IgD-negative memory B cell (primary cell): ENCODE measurements around the gene CD99L2. TPM values are rescaled to one million over a fixed set of nuclear protein-coding genes. Genes with fewer than 3 reads are reported as not detected.

Experiments
- H3K27ac Mint-ChIP-seq, 3 donors: one replicate each; pipeline ENCODE4 v1.8.0; 2020 to 2022; ENCODE audit warnings: mild to moderate bottlenecking in 3 of 3, mixed read lengths in 3 of 3, moderate library complexity in 1 of 3
- H3K27me3 Mint-ChIP-seq: one replicate; pipeline ENCODE4 v1.8.0; 2021; ENCODE audit warnings: mixed read lengths
- H3K36me3 Mint-ChIP-seq: one replicate; pipeline ENCODE4 v1.8.0; 2020; ENCODE audit warnings: mild to moderate bottlenecking, mixed read lengths
- H3K4me1 Mint-ChIP-seq, 3 donors: one replicate each; pipeline ENCODE4 v1.8.0; 2020 to 2022; ENCODE audit warnings: mixed read lengths in 3 of 3, mild to moderate bottlenecking in 1 of 3
- H3K4me3 Mint-ChIP-seq, 4 donors: one replicate each; pipeline ENCODE4 v1.8.0; 2020 to 2022; ENCODE audit warnings: mild to moderate bottlenecking in 4 of 4, mixed read lengths in 4 of 4, moderate library complexity in 3 of 4
- H3K9me3 Mint-ChIP-seq, 3 donors: one replicate each; pipeline ENCODE4 v1.8.0; 2020 to 2021; ENCODE audit warnings: mixed read lengths in 3 of 3, mild to moderate bottlenecking in 1 of 3
- polyA plus RNA-seq: library from polyadenylated mRNA; unstranded; fragments of 300-500 nt; fragmentation: Illumina TruSeq; gene quantifications from one replicate; pipeline ENCODE4 v1.2.3, GENCODE V29; 2021

CD99L2 gene, protein sequence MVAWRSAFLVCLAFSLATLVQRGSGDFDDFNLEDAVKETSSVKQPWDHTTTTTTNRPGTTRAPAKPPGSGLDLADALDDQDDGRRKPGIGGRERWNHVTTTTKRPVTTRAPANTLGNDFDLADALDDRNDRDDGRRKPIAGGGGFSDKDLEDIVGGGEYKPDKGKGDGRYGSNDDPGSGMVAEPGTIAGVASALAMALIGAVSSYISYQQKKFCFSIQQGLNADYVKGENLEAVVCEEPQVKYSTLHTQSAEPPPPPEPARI
- polyA plus RNA-seq: 8.9 TPM

DNA sequence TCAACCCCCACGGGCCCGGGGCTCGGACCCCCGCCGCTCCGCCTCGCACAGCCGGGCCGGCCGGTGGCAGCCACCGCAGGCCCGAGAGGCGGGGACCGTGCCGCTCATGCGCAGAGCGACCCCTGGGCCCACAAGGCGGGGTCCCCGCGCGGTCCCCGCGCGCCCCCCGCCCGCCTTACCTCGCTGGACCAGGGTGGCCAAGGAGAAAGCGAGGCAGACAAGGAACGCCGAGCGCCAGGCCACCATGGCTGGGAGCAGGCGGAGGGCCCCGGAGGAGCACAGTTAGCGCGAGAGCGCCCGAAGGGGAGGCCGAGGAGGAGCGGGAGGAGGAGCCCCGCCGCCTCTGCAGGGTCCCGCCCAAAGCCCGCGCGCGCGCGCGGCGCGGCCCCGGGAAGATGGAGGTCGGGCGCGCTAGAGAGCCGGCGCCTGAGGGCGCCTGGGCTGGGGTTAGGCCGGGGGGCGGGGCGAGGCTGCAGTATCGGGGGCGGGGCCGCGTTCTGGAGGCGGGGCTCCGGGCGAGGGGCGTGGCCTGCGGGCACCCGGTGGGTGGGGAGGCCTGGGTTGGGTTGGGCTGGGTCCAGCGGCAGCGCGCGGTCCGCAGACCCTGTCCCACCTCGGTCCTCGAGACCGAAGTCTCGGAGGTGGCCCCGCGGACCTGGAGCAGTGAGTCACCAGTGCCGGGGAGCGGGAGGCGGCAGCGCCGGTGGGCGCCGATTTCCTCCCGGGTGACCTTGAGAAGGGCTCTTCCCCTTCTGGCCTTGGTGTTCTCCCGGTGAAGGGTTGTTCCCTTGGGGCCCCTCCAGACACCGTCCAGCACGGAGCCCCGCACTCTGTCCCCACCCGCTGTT, at the start of gene CD99L2:
TSS of gene CD99L2 (minus strand) at position 326 of the 848 bp plus-strand sequence. CDS start at position 246, 80 bp downstream.
- Mint-ChIP-seq H3K27ac (peak within 1 kb of the TSS in 2 of 3 donors; percentile 81 to 93), H3K27me3 (no peaks in the 10 kb centered on the region), H3K4me1 (peaks cover 0 to 6% (median 4%) of the 10 kb centered on the region in 3 donors), H3K4me3 (peak within 1 kb of the TSS; percentile 89 to 98 (median 96)), H3K36me3 (no peaks in the 10 kb centered on the region), H3K9me3 (no peaks in the 10 kb centered on the region)

DNA sequence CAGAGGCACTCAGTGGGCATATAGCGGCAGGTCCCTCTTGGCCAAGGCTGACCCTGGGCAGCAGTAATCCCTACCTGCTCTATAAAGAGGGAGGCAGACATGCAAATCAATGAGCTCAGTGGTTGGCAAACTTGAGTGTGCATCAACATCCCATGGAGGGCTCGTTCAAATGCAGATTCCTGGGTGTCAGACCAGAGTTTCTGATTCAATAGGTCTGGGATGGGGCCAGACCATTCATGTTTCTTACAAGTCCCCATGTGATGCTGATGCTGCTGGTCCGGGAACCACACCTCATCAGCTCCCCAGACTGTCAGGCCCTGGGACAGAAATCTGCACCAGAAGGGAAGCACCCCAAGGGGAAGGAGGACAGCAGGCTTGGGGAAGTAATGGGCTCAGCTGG, 45.8 kb upstream of the CD99L2 start:
- Mint-ChIP-seq H3K27ac (peak overlapping the region in 1 of 3 donors; percentile 21), H3K36me3 (peaks cover 1% of the 10 kb centered on the region), H3K4me3 (no peak overlapping the region), H3K4me1 (no peaks in the 10 kb centered on the region), H3K9me3 (peaks cover 0 to 3% (median 0%) of the 10 kb centered on the region in 3 donors), H3K27me3 (no peaks in the 10 kb centered on the region)

DNA sequence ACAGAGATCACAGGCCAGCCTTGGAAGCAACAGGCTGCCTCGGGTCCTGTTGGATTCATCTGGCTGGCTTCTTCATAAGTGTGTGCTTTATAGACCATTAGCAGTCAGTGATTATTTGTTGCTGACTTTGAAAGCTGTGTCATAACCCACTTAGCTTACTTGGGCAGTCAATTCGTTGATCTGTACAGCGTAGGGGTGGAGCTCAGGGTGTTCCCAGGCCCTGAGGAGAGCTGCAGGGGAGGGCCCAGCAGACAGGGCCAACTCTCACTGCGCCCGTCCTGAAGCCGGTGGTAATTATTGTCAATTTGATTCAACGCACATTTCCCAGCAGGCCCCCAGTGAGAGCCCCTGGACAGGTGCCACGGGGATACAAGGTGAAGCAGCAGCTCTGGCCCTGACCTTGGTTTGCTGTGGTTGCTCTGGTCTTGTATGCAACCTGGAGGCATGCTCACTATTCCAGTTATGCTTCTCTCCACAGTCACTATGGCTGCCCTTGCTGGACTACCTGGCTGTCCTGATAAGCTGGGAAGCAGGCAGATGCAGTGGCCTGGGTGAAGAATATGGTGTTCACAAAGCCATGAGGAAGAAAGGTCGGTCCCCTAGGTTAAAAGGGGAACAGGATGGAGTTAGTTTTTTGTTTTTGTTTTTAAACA, 44.6 kb upstream of the CD99L2 start:
- Mint-ChIP-seq H3K9me3 (peaks cover 0 to 3% (median 0%) of the 10 kb centered on the region in 3 donors), H3K27me3 (no peaks in the 10 kb centered on the region), H3K27ac (no peak overlapping the region), H3K36me3 (no peaks in the 10 kb centered on the region), H3K4me3 (no peak overlapping the region), H3K4me1 (no peaks in the 10 kb centered on the region)

DNA sequence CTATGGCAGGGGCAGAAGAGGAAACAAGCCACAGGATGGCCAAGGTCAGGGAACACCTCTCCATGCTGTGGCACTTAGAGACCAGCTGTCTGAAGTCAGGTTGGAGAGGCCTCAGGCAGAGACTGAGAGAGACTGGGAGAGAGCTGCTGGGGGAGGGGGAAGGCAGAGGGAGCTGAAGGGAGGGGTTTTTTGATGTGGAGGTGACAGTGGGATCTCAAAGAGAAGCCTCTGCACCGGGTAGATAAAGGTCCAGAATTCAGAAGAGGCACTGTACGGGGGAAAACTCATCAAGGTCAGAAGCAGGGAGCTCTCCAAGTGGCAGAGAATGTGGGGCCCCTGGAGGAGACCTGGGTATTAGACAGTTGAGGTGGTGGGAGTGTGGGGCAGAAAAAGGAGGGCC, 43.1 kb upstream of the CD99L2 start:
- H3K27me3 Mint-ChIP-seq: no peaks in the 10 kb centered on the region
- H3K4me3 Mint-ChIP-seq: no peak overlapping the region
- peaks cover 0 to 6% (median 0%) of the 10 kb centered on the region in 3 donors for H3K9me3 Mint-ChIP-seq
- H3K36me3 Mint-ChIP-seq: no peaks in the 10 kb centered on the region
- H3K27ac Mint-ChIP-seq: no peak overlapping the region
- H3K4me1 Mint-ChIP-seq: no peaks in the 10 kb centered on the region

DNA sequence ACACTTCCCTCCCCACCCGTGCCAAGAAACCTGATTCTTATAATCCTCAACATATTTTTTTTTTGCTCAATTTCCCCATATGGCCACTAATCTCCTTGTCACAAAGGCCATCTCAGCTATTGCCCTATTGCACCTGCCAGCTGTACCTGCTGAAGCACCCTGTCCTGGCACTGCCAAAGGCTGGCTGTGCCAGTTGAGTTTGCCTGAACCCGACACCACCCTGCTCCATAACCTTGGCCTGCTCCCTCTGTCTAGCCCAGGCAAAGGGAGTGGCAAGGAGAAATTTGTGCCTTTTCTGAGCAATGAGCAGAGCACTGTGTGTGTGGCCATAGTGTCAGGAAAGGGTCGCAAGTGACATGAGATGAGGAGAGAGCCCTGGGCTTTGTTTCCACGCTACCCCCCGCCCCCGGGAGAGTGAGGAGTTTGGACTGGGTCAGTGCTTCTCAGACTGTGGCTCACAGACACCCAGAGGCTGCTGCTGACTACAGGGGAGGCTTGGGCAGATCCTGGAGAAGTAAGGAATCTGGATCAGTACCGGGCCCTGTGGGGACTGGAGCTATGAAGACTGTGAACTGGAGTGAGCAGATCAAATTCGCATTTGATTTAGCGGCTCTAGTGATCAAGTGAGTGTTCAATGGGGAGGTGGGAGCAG, 42.5 kb upstream of the CD99L2 start:
- peaks cover 0 to 8% (median 0%) of the 10 kb centered on the region in 3 donors for H3K9me3 Mint-ChIP-seq
- H3K27ac Mint-ChIP-seq: no peak overlapping the region
- no peak overlapping the region for H3K4me3 Mint-ChIP-seq
- H3K4me1 Mint-ChIP-seq: no peaks in the 10 kb centered on the region
- H3K27me3 Mint-ChIP-seq: no peaks in the 10 kb centered on the region
- H3K36me3 Mint-ChIP-seq: no peaks in the 10 kb centered on the region

DNA sequence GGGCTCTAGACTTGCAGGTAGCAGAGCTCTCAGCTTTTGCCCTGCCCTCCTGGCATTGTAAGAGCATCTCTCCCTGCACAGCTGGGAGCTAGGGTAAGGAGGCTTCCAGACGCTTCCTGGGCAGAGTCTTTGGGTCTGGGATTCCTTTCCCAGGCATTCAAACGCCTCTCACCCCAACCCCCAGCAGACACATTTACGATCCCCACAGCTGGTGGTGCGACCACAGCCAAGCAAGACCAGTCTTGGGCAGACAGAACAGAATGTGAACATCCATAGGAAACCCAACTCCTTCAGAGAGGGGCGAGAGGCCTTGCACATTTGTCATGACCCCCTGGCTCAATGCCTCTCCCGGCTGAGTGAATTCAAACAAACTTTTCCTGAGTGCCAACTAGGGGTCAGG, 38.1 kb upstream of the CD99L2 start:
- Mint-ChIP-seq H3K4me3 (peak overlapping the region in 1 of 4 donors; percentile 13), H3K27me3 (peaks cover 2% of the 10 kb centered on the region), H3K36me3 (no peaks in the 10 kb centered on the region), H3K9me3 (peaks cover 0 to 8% (median 0%) of the 10 kb centered on the region in 3 donors), H3K4me1 (no peaks in the 10 kb centered on the region), H3K27ac (no peak overlapping the region)

DNA sequence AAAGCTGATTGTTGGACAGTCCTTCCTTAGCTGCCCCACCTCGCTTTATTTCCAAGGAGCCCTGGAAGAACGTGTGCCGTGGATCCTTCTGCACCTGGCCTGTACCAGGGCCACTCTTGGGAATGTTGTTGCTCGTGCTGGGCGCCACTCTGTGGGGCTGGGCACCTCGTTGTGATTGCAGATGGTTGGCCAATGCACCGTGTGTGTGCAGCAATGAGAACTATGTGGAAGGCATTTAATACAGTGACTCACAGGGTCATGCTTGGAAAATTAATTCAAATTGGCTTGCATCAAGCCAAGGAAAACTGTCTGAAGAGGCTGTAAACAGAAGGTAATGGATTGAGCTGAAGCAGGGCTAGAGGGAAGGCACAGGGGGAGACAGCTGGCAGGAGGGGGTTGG, 37.0 kb upstream of the CD99L2 start:
- Mint-ChIP-seq H3K36me3 (no peaks in the 10 kb centered on the region), H3K27me3 (peaks cover 2% of the 10 kb centered on the region), H3K9me3 (peaks cover 0 to 8% (median 0%) of the 10 kb centered on the region in 3 donors), H3K27ac (no peak overlapping the region), H3K4me1 (no peaks in the 10 kb centered on the region), H3K4me3 (no peak overlapping the region)

DNA sequence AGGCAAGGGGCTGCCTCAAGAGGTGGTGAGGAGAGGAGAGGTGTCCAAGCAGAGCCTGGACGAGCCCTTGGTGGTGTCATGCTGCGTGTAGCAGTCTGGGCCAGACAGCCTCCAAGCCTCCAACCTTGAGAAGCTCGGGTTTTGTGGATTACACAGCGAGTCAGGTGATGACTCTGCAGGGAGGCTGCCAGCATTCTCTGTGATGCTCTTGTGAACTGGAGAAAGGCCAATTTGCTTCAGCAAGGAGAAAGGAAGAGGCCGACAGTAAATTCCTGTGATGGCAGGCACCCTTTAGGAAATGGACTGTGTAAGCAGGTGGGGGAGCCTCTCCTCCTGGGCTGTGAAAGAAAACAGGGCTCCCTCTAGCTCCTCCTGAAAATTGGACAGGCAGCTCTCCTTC, 36.0 kb upstream of the CD99L2 start:
- no peak overlapping the region for H3K27ac Mint-ChIP-seq
- H3K9me3 Mint-ChIP-seq: peaks cover 0 to 8% (median 2%) of the 10 kb centered on the region in 3 donors
- H3K4me3 Mint-ChIP-seq: no peak overlapping the region
- no peaks in the 10 kb centered on the region for H3K36me3 Mint-ChIP-seq
- no peaks in the 10 kb centered on the region for H3K4me1 Mint-ChIP-seq
- peaks cover 4% of the 10 kb centered on the region for H3K27me3 Mint-ChIP-seq

DNA sequence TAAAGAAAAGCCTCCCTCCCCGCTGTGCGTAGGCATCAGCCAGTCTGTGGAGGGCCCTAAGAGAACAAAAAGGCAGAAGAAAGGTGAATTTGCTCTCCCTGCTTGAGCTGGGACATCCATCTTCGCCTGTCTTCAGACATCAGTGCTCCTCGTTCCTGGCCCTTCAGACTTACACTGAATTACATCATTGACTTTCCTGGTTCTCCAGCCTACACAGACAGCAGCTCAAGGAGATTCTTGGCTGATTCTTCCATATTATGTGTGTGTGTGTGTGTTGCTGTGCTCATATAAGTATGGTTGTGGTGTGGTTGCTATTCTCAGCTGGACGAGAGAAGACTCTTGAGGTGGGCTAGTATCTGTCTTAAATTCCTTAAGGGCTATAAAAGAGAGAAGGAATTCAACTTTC, 35.5 kb upstream of the CD99L2 start:
- H3K4me3 Mint-ChIP-seq: no peak overlapping the region
- no peak overlapping the region for H3K27ac Mint-ChIP-seq
- H3K36me3 Mint-ChIP-seq: no peaks in the 10 kb centered on the region
- peaks cover 4% of the 10 kb centered on the region for H3K27me3 Mint-ChIP-seq
- H3K4me1 Mint-ChIP-seq: no peaks in the 10 kb centered on the region
- peaks cover 0 to 8% (median 2%) of the 10 kb centered on the region in 3 donors for H3K9me3 Mint-ChIP-seq

DNA sequence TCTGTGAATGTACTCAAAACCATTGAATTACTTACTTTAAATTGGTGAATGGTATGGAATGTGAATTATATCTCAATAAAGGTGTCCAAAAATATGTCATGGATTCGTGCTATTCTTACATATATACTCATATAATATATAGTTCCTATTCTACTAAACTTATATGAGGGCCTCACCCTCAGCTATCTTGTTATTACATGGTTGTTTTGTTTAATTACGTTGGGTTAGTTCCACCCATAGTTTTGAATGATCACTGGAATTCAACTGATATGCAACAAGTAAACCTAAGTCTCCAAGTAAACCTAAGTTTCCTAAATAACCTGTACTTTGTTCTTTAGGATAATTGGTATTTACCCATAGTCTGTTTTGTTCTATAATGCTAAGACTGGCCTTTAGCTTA, 30.6 kb upstream of the CD99L2 start:
- Mint-ChIP-seq H3K36me3 (no peaks in the 10 kb centered on the region), H3K4me1 (no peaks in the 10 kb centered on the region), H3K27ac (no peak overlapping the region), H3K4me3 (no peak overlapping the region), H3K27me3 (peaks cover 7% of the 10 kb centered on the region), H3K9me3 (peaks cover 0 to 2% (median 0%) of the 10 kb centered on the region in 3 donors)

DNA sequence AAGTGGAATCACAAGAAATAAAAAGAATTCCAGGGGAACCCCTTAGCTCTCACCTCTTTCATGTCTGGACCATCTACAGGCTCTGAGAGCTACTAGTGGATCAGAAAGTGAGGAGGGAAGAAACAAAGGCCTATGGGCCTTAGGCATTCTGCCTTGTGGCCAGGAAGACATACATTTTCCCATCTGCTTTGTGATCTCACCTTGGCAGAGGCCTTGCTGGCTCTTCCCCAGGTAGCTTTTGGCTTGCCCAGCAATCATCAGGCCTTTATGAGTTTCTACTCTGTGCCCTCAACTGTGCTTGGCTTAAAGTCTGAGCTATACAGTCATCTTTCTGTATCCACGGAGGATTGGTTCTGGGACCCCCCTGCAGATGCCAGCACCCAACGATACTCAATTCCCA, 28.3 kb upstream of the CD99L2 start:
- no peaks in the 10 kb centered on the region for H3K36me3 Mint-ChIP-seq
- H3K4me3 Mint-ChIP-seq: no peak overlapping the region
- no peaks in the 10 kb centered on the region for H3K4me1 Mint-ChIP-seq
- H3K27ac Mint-ChIP-seq: no peak overlapping the region
- H3K27me3 Mint-ChIP-seq: peaks cover 5% of the 10 kb centered on the region
- H3K9me3 Mint-ChIP-seq: peaks cover 0 to 2% (median 1%) of the 10 kb centered on the region in 3 donors

DNA sequence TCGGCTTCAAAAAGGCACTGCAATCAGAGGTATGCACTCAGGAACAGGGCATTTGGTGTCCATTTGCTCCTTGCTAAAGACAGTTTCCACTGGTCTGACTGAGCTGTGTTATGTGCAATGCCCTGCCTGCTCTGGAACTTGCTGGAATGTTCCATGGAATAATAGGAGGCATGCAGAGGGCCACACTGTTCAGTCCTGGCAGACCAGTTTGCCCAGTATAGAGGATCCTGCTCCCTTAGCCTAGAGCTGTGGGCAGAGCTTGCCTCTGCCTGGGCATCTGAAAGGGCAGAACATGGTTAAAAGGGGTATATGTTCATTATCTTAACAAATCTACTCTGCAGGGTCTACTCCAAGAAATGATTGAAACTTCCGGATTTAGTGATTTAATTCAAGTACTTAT, 27.8 kb upstream of the CD99L2 start:
- no peaks in the 10 kb centered on the region for H3K4me1 Mint-ChIP-seq
- H3K9me3 Mint-ChIP-seq: peaks cover 0 to 2% (median 1%) of the 10 kb centered on the region in 3 donors
- H3K27me3 Mint-ChIP-seq: peaks cover 5% of the 10 kb centered on the region
- H3K36me3 Mint-ChIP-seq: no peaks in the 10 kb centered on the region
- H3K4me3 Mint-ChIP-seq: no peak overlapping the region
- no peak overlapping the region for H3K27ac Mint-ChIP-seq

DNA sequence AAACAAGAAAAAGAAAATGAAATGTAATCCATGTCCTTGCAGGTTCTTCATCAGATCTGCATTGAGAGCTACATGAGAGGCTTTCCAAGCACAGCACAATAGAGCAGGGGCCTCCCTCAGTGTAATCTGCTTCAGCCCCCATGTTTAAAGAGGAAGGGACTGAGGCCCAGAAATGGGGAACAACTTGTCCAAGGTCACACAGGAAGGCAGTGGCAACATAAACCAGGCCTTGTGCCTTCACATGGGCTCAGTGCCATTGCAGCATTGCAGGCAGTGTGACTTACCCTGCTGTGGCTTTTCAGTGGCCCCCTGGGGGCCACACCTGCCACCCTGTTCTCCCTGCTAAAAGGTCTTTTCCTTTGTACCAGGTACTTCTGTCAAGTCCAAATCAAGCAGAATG, 20.9 kb upstream of the CD99L2 start:
- no peaks in the 10 kb centered on the region for H3K27me3 Mint-ChIP-seq
- no peaks in the 10 kb centered on the region for H3K36me3 Mint-ChIP-seq
- no peak overlapping the region for H3K27ac Mint-ChIP-seq
- peaks cover 0 to 1% (median 0%) of the 10 kb centered on the region in 3 donors for H3K9me3 Mint-ChIP-seq
- H3K4me3 Mint-ChIP-seq: no peak overlapping the region
- H3K4me1 Mint-ChIP-seq: no peaks in the 10 kb centered on the region

DNA sequence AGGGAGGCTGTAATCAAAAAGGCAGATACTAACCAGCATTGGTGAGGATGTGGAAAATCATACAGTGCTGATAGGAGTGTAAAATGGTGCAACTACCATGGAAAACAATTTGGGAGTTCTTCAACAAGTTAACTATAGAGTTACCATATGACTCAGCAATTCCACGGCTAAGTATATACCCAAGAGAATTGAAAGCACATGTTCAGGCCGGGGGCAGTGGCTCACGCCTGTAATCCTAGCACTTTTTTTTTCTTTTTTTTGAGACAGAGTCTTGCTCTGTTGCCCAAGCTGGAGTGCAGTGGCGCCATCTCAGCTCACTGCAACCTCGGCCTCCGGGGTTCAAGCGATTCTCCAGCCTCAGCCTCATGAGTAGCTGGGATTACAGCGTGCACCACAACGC, 15.0 kb upstream of the CD99L2 start:
- Mint-ChIP-seq H3K27ac (no peak overlapping the region), H3K4me1 (no peaks in the 10 kb centered on the region), H3K4me3 (no peak overlapping the region), H3K27me3 (no peaks in the 10 kb centered on the region), H3K36me3 (no peaks in the 10 kb centered on the region), H3K9me3 (no peaks in the 10 kb centered on the region)

DNA sequence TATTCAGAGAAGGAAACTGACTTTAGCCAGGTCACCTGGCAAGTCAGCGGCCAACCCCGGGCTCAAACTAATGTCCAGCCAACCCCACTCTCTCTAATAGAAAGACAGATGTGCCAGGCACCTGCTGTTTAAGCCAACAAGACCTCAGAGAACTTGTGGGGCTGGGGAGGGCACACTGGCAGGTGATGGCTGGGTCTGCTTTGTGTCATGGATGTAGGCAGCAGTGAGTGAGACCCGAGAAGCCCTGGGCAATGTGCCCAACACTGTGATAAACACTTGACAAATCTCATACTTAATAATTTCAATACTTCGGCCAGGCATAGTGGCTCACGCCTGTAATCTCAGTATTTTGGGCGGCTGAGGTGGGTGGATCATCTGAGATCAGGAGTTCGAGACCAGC, 9.0 kb upstream of the CD99L2 start:
- H3K9me3 Mint-ChIP-seq: no peaks in the 10 kb centered on the region
- H3K27ac Mint-ChIP-seq: no peak overlapping the region
- no peaks in the 10 kb centered on the region for H3K27me3 Mint-ChIP-seq

More for the DNA sequence above, 9.0 kb upstream of the CD99L2 start:
- Mint-ChIP-seq H3K4me3 (no peak overlapping the region), H3K36me3 (no peaks in the 10 kb centered on the region), H3K4me1 (no peaks in the 10 kb centered on the region)
